Measurements from ENCODE around the gene CFHR3.
"Not testable (repeated sequence)": the region's sequence is repeated elsewhere in the genome, so short reads cannot be mapped to it uniquely, and the experiment has no call there.

The CFHR3 gene

GRCh38 chr1:196773713-196774112, 927 bp upstream of the CFHR3 start:
- TF ChIP-seq CTCF (IDR thresholded peaks at IDR 0.05) (no peak), ZFX (IDR thresholded peaks at IDR 0.05; ENCODE audit: borderline replicate concordance) (no peak)
- H3K27ac ChIP-seq, result no peak overlapping the region

GRCh38 chr1:196774175-196774574, 465 bp upstream of the CFHR3 start:
- no peak overlapping the region for H3K27ac ChIP-seq
- TF ChIP-seq CTCF (IDR thresholded peaks at IDR 0.05) (no peak), ZFX (IDR thresholded peaks at IDR 0.05; ENCODE audit: borderline replicate concordance) (no peak)

- no peak overlapping the region for H3K27ac ChIP-seq
- TF ChIP-seq CTCF (IDR thresholded peaks at IDR 0.05) (no peak), ZFX (IDR thresholded peaks at IDR 0.05; ENCODE audit: borderline replicate concordance) (no peak)
Measured at GRCh38 chr1:196777603-196778002, 3.0 kb downstream of the CFHR3 start.

GRCh38 chr1:196779093-196779492, 4.5 kb downstream of the CFHR3 start:
- no peak overlapping the region for H3K27ac ChIP-seq
- TF ChIP-seq CTCF (IDR thresholded peaks at IDR 0.05) (peak; percentile 23; the same call in 1 of the 2 replicates), ZFX (IDR thresholded peaks at IDR 0.05; ENCODE audit: borderline replicate concordance) (no peak)

GRCh38 chr1:196791252-196791651, 16.6 kb downstream of the CFHR3 start:
- H3K27ac ChIP-seq, result not testable (repeated sequence)

GRCh38 chr1:196794103-196794502, 19.5 kb downstream of the CFHR3 start:
- not testable (repeated sequence) for H3K27ac ChIP-seq

GRCh38 chr1:196797891-196798290, 23.3 kb downstream of the CFHR3 start:
- H3K27ac ChIP-seq, result no peak overlapping the region
- no peak for TF ChIP-seq ZFX (IDR thresholded peaks at IDR 0.05; ENCODE audit: borderline replicate concordance)
- TF ChIP-seq CTCF (IDR thresholded peaks at IDR 0.05), result no peak

- not testable (repeated sequence) for H3K27ac ChIP-seq
Measured at GRCh38 chr1:196801920-196802319, 27.3 kb downstream of the CFHR3 start.

- H3K27ac ChIP-seq, result no peak overlapping the region
- TF ChIP-seq CTCF (IDR thresholded peaks at IDR 0.05), result no peak
- no peak for TF ChIP-seq ZFX (IDR thresholded peaks at IDR 0.05; ENCODE audit: borderline replicate concordance)
Measured at GRCh38 chr1:196808529-196809235, 34.0 kb downstream of the CFHR3 start.

GRCh38 chr1:196817442-196817841, 42.8 kb downstream of the CFHR3 start:
- H3K27ac ChIP-seq, result not testable (repeated sequence)

GRCh38 chr1:196819531-196819930, 44.9 kb downstream of the CFHR3 start, which contains the start of gene CFHR1:
CFHR1 (plus strand) TSS chr1:196819731; CDS start chr1:196819845, 114 bp downstream.
- not testable (repeated sequence) for H3K27ac ChIP-seq
